HL-60 (cell line): ENCODE measurements around the gene VSNL1.

Experiments used
- CTCF ChIP-seq: IDR thresholded peaks from one replicate; pipeline ENCODE4 v1.5.1; 2011; ENCODE audit warnings: low read length, control low read depth, inconsistent platforms; ENCODE audit not compliant: insufficient read depth
- POLR2AphosphoS5 ChIP-seq: IDR thresholded peaks from 2 replicates; pipeline ENCODE4 v1.6.1; 2012; ENCODE audit warnings: low read depth
- REST ChIP-seq: IDR thresholded peaks from 2 replicates; pipeline ENCODE4 v1.6.1; 2012; ENCODE audit warnings: low read depth; ENCODE audit not compliant: insufficient replicate concordance
- SPI1 ChIP-seq: IDR thresholded peaks from 2 replicates; pipeline ENCODE4 v1.6.1; 2012; ENCODE audit warnings: low read depth, mild to moderate bottlenecking, borderline replicate concordance

- TF ChIP-seq CTCF (no peak), SPI1 (no peak), POLR2AphosphoS5 (no peak), REST (no peak)
These were observed 139.6 kb downstream of the VSNL1 start for GRCh38 chr2:17680119-17680518.
